Brain microvascular endothelial cell (primary cell): Measurements from ENCODE around the gene SORD.

Source experiments
- DNase-seq: peaks from one replicate; pipeline ENCODE4 v3.0.0-alpha.2; 2020
- H3K27ac ChIP-seq: fragments of 250-450 bp; sonication (Bioruptor Pico); 2 replicates; pipeline ENCODE4 v1.5.1; 2020; ENCODE audit warnings: mild to moderate bottlenecking, moderate library complexity
- H3K27me3 ChIP-seq: fragments of 250-450 bp; sonication (Bioruptor Pico); replicated peaks from 2 replicates; pipeline ENCODE4 v1.5.1; 2020; ENCODE audit warnings: mild to moderate bottlenecking
- H3K36me3 ChIP-seq: fragments of 250-450 bp; sonication (Bioruptor Pico); replicated peaks from 2 replicates; pipeline ENCODE4 v1.5.1; 2020; ENCODE audit warnings: mild to moderate bottlenecking
- H3K4me3 ChIP-seq: 2 replicates; pipeline ENCODE4 v1.5.1; 2011; ENCODE audit warnings: low read depth, mild to moderate bottlenecking, control low read depth, low read length, moderate library complexity
- CTCF ChIP-seq: IDR thresholded peaks from 2 replicates; pipeline ENCODE4 v1.5.1; 2011; ENCODE audit warnings: low read depth, mild to moderate bottlenecking, moderate library complexity, low read length, control low read depth, inconsistent platforms; ENCODE audit errors: missing control alignments
- in situ Hi-C: cut with HindIII; loops from 2 replicates; pipeline ENCODE4 v1.10.0; 2017; ENCODE audit warnings: low sequenced_read_pairs, low pct_ligation_motif_present

SORD gene

DNA sequence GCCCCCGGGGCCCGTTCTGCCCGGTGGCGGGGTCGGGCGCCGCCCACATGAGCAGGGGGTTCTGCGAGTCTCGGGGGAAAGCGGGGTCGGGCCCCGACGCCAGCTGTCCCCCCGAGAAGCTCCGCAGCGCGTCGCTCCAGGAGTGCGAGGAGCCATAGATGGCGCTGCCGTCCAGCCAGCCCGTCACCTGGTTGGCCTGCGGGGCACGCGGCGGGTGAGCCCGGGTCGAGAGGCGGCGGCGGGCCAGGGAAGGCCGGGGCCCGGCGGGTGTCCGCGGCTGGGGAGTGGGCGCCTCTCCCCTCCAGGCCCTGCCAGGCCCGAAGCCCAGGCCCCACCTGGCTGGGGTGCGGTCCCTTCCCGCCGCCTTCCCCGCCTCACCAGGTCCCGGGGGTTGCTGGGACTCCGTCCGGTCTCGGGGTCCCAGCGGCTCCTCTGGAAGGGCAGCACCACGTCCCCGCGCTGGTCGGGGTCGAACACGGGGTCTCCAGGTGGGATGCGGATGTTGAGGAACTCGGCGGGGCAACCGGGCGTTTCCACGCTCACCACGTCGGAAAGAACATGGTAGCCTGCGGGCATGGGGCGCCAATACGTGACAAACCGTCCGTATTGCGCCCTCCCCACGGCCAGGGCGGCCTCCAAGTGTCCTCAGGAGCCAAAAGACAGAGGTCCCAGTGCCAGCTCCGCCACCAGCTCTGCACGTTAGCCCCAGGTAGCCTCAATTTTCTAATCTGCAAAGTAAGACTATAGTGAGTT lies 88.6 kb downstream of the SORD start:
- Histone ChIP-seq H3K4me3 (no peak overlapping the region), H3K27ac (no peak overlapping the region), H3K36me3 (no peaks in the 10 kb centered on the region), H3K27me3 (peaks cover 66% of the 10 kb centered on the region)
- in situ Hi-C loops = no loop called here
- DNase-seq = no peak
- no peak for TF ChIP-seq CTCF

- peaks cover 72% of the 10 kb centered on the region for H3K27me3 ChIP-seq
Observed at GRCh38 chr15:45112143-45112590, 89.2 kb downstream of the SORD start.

GRCh38 chr15:45112591-45113379 lies 89.8 kb downstream of the SORD start:
- in situ Hi-C loops = no loop called here

More at GRCh38 chr15:45112143-45112590, 89.2 kb downstream of the SORD start:
- no peak for TF ChIP-seq CTCF
- no peaks in the 10 kb centered on the region for H3K36me3 ChIP-seq
- no peak for DNase-seq
- H3K4me3 ChIP-seq = no peak overlapping the region
- in situ Hi-C loops = no loop called here
- H3K27ac ChIP-seq = no peak overlapping the region

GRCh38 chr15:45113380-45113990 lies 90.5 kb downstream of the SORD start:
- Histone ChIP-seq H3K36me3 (no peaks in the 10 kb centered on the region), H3K27me3 (peaks cover 77% of the 10 kb centered on the region), H3K4me3 (no peak overlapping the region), H3K27ac (no peak overlapping the region)
- in situ Hi-C loops = no loop called here
- TF ChIP-seq CTCF = no peak
- DNase-seq = no peak

More at GRCh38 chr15:45112591-45113379, 89.8 kb downstream of the SORD start:
- Histone ChIP-seq H3K27ac (no peak overlapping the region), H3K36me3 (no peaks in the 10 kb centered on the region), H3K4me3 (no peak overlapping the region), H3K27me3 (peaks cover 77% of the 10 kb centered on the region)
- TF ChIP-seq CTCF = no peak
- no peak for DNase-seq

- no peak for TF ChIP-seq CTCF
- DNase-seq = no peak
- Histone ChIP-seq H3K27ac (no peak within 1 kb of the TSS), H3K27me3 (peaks cover 75% of the 10 kb centered on the region), H3K4me3 (no peak within 1 kb of the TSS), H3K36me3 (no peaks in the 10 kb centered on the region)
- in situ Hi-C loops = no loop called here
Observed at GRCh38 chr15:45114076-45114750, 91.2 kb downstream of the SORD start, which contains the start of the genes DUOX2 and DUOXA2. DUOX2 (minus strand) TSS chr15:45114172; CDS start chr15:45113411, 761 bp downstream. DUOXA2 (plus strand) TSS chr15:45114326; CDS start chr15:45114606, 280 bp downstream.
